AML-193 (cell line): ENCODE results near the gene CTNND2.

Experiments
- DNase-seq, 2 experiments: peaks; one replicate each; lab custom pipeline; 2025; lab: John Stamatoyannopoulos, UW

The CTNND2 gene

DNA sequence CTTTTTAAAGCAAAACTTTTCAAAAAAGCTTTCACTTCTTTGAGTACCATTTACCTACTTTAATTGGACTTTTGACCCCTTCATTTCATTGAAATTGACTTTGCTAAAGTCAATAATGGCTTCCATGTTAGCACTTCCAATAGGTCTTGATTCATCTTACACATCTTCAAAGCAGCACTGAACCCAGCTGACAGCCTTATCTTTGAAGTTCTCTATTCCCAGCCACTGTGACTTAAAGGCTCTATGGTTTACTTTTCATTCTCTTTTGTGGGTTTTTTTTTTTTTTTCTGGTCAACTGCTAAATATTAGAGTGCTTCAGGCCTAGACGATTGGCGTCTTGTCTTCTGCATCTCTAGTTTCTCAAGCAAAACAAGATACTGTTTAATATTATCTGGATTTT is 385.0 kb downstream of the CTNND2 start:
- no peak for DNase-seq

DNA sequence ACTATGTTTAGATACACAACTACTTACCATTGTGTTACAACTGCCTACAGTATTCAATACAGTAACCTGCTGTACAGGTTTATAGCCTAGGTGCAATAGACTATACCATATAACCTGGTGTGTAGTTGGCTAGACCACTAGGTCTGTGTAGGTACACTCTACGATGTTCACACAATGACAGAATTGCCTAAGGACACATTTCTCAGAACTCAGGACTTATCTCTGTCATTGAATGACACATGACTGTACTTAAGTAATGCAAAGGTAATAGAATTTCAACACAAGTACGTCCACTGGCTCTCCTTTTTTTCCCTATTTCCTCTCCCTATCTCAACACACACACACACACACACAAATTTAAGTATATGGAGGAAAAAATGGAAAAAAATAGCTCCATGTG is 385.6 kb downstream of the CTNND2 start:
- DNase-seq: no peak

DNA sequence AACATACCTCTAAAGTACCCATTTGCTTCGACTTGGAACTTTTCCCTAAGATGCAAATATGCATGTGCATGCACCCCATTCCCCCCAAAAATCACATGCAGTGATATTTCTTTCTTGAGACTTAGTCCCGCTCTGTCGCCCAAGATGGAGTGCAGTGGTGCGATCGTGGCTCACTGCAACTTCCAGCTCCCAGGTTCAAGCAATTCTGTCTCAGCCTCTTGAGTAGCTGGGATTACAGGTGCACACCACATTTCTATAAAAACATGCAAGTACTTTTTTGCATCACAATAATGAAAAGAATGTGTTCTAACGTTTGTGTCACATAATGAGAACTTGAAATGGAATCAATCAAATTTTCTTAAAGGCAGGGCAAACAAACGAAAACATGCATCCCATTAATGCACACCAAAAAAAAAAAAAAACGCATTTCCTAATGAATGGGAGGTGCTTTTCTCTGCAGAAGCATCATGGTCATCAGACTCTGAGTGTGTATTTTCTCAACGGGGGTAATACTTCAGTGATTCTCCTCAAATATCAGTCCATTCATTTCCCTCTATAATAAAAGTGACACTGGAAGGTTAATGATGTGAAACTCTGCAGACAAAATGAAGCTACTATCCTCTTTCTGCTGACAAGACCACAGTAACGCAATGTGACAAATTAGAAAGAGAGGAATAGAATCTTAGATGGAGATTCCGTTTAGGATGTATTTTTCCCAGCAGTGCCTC is 389.4 kb downstream of the CTNND2 start:
- DNase-seq: no peak

DNA sequence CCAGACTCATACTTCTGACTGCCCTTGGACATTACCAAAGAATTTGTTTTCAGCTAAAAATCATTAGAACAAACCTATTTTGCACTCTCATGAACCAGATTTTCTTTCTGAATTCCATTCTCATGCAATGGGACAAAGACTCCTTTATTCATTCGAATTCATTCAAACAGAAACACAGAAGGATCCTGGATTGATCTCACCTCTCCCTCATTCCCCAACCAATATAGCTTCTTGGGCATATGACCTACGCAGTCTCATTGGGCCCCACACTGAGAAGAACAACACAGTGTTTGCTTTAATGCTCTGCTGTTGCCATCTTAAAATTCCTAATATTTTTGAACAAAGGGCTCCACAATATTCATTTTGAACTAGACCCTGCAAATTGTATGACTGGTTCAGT is 392.4 kb downstream of the CTNND2 start:
- DNase-seq: no peak

DNA sequence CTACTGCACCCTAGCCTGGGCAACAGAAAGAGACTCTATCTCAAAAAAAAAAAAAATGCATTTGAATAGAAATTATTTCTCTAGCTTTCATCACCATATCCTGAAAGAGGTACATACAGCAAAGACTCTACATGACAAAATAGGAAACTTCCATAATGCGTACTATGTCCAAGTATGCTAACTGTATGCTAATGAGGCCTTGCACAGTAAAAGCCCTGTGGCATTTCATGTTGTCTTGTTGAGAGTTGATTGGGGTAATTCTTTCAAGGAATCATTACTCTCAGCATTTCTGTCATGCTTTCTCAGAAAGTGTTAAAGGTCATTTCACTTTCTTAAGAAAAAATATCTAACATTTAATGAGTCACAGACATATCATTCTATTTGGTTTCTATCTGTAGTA is 393.4 kb downstream of the CTNND2 start:
- no peak for DNase-seq

DNA sequence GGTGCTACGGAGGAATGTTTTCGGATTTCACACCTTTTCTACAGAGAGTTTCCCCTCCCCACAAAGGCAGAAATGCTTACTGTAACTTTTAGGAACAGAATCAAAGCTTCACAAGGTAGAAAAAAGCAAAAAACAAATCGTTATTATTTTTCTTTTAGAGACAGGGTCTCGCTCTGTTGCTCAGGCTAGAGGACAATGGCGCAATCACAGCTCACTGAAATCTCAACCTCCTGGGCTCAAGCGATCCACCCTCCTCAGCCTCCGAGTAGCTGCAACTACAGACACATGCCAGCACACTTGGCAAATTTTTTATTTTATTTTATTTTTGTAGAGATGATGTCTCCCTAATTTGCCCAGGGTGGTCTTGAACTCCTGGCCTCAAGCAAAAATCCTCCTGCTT is 394.5 kb downstream of the CTNND2 start:
- DNase-seq: no peak

DNA sequence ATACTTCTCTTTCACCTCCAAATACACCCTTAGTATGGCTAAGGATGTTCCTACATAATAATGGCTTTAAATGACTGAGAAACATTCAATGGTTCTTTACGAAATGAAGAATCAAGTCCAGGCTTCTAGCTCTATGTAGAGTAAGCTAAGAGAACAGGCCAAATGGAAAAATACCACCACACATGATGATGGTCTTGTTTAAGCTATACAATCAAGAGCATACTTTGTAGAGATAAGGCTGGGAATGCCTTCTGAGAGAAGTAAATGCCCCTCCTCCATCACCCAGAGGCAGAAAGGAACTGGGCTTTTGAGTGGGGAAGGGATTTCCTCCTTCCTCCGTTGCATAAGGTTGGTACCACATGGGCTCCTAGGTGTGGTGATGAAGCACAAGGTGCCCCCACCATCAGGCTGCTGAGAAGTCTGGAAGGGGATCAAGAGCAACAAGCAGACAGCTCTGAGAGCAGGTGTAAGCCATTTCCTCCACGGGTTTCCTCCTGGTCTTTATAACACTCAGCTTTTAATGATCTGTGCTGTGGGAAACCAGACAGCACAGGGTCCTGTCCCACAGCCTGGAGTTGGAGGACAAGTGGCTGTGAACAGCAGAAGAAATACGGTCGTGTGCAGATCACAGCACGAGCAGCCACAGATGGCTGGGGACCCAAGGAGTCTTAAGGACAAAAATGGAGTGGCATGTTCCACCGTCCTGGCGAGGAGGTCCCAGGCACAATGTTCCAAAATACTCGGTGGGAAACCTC is 396.9 kb downstream of the CTNND2 start:
- DNase-seq: no peak

DNA sequence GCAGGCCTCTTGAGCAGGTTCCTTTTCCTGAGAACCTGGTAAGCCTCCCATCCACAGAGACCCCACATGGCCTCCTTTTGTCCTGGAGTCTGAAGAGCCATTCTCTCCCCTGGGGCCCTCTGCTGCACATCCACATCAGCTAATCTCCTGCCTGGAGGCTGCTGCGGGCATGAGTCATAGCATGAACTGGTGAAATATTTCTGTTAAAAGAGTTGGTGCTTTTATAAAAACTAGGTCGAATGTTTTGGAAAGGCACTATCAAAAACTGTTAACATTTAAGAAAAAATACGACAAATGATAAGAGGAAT is 399.4 kb downstream of the CTNND2 start:
- no peak for DNase-seq

DNA sequence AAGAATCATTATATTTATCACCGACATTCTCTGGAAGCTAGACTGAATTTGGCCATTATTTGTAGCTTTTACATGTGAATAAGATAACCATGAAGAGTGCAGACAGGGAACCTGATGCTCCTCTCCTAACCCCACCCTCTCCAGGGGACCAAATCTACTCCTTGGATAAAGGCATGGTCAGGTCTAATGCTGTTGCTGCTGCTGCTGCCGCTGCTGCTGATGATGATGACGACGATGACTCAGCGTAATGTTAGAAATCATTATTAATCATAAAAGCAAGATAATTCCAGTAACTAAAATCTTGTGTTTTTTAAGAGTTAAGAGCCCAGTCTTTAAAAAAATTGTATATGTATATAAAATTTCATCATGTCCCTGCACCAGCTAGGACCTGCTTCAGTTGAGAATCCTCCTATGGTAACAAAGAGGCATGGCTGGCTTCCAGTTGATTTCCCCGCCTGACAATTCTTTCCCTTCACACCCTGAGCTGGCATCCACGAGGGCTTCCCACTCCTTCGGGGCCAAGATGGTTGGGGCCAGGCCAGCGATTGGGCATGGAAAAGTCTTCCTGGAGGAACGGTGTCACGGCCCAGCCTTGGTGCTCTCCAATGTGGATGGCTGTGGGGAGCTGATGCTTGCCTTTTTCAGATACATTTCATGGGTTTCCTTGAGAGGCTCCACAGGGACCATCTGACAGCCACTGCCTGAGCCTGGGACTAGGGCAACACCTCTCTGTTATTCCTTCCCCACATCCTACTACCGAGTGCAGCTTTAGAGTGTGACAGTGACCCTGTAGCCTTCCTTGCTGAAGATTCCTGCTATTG is 400.0 kb downstream of the CTNND2 start:
- no peak for DNase-seq

DNA sequence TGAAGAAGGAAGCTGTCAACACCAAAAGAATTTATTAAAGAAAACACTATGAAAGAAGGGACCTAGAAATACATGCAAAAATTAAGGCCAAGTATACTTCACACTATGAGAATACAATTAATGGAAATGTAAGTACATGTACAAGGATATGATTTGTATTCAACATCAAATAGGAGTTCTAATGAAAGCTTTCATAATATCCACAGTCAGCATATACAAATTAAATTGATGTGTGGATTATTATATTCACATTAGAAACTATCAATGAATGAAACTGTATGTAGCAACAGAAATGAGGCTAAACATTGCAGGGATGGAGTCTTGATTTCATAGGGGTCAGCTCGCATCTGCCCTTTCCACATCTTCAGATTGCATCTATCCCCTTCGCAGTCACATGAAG is 401.5 kb downstream of the CTNND2 start:
- DNase-seq: no peak

DNA sequence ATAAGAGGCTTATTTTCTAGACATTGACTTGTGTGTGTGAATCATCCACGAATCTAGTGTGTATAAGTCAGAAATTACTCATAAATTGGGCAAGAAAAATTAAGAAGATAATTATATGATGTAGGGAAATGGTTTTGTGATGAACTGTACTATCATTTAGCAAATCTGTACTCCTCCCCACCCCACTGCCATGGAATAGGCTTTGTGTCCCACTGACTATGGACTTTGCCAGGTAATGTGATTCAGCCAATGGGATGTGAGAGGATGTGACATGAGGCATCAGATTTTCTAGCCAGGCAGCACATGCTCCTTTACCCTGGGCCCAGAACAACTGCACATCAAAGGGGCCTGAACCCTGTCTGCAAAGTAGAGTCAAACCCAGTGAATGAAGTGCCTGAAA is 406.6 kb downstream of the CTNND2 start:
- DNase-seq: no peak

DNA sequence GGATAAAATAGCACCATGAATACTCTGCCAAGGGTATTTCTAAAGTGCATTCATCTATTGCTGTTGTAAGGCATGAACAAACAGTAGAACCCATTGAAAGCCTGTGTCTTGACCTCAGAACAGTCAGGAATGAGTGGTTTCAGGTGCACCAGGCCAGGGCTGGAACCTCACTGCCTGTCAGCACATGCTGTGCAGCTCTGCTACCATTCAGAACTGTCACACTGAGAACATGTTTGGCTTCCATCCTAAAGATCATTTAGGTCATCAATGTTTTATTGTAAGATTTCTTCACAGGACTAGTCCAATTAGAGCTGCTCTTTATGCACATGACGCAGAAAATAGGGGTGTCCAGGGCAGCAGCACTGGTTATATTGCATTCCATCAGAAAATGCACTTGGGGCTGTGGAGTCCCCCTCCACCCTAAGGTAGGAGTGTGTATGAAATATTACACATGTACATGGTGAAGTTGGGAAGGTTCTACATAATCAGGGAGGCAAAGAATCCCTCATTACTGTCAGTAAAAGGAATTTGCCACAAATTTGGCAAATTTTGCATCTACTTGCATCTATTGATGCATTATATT is 408.0 kb downstream of the CTNND2 start:
- DNase-seq: no peak

DNA sequence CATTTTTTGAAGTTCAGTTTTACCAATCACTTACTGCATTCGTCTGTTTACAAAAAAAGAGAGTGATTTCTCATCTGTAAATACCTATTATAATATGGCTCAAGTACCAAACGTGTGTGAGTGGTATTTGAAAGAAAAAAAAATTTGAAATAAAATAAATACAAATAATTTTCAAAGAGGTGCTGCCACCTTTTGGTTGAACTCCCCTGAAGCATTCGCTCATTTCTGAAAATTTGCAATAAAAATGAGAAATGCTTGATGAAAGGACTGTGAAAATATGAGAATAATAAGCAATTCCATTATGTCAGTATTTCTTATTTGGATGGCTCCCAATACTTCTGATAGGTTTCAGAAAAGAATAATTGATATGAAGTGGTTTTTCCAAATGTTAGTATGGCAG is 409.9 kb downstream of the CTNND2 start:
- DNase-seq: no peak

DNA sequence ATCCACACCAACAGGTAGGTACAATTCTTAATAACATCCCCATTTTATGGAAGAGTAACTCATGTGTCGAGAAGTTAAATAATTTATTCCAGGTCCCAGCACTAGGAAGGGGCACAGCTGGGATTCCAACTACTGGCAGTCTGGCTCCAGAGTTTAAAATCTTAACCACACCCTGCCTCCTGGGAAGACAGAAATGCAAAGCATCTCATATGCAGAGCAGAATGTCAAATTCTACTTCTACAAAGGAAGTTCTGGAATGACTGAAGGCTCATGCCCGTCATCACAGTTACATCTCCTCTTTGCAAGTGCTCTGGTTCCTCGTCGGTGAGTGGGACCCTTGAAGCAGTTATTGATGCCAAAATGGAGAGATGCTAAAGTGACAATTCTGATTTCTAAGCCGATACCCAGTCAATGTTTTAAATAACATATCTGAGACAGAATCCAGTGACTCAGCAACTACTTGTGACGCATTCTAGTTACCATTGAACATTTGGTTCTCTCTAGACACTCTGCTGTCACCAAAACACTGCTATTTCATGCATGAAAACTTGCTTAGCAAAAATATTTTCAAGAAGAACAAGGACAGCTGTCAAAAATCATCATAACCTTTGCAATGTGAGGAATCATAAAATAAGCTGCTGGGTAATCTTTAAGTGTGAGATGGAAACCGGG is 412.7 kb downstream of the CTNND2 start:
- no peak for DNase-seq

DNA sequence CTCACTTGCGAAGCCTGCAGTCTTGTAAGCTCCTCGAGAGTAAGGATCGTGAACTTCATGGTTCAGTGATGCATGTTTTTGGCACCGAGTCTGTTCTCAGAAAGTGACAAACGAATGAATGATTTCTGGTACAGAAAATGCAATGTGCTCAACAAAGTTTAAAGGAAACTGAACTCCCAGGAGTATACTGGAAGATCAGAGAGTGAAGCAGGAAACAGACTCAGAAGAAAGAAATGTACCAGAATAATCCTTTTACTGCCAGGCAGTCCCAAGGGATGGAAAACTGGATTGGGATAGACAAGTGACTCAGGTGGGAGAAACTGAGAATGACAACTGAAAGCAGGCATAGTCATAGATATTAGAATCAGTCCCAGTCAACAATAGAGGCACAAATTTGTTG is 420.6 kb downstream of the CTNND2 start:
- no peak for DNase-seq

DNA sequence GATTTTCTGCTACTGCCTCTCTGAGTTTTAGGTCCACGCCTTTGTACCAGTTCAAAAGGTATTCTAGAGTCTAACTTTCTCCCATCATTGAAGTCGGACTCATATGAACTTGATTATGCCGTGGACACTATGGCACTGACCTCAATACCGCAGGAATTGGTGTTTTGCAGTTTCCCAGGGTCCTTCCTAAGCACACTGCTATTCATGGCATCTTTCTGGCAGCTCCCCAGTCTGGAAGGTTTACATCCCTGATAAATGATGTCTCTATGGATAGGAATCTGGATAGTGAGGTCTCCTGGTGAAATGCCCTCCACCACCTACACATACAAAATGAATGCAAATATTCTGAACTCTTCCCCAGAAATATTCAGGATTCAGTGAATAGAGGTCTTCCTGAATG is 422.2 kb downstream of the CTNND2 start:
- DNase-seq: no peak

DNA sequence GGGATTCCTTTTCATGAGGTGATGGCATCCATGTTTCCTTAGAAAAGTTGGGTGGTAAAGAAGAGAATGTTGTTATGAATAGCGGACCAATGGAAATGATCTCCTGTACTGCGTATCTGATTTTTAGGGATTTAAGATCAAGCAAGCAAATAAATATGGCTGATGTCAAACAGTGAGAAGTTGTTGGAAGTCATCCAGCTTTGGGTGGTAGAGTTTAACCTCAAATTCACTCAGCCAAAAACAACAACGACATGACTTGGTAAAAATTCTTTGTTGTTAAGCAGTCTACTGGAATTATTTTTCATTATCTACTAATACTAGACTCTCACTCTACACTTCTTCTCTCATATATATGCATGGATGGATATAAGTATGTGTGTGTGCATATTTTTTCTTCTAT is 426.5 kb downstream of the CTNND2 start:
- no peak for DNase-seq

DNA sequence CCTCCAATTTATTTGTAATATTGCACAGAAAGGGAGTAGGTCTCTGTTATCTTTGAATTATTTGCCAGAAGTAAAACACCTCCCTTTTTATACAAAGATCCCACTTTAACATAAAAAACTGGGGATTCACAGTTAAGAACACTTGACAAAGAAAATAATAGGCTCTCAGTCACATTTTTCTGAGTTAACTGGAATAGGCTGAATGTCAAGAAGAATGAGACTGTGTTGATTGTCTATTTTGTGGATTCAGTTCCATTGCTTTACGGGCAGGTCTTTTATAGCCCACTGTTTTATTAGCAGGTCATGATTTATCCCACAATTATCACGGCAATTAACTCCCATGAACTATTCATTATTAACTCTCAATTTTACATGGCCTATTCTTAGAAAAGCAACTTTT is 427.4 kb downstream of the CTNND2 start:
- no peak for DNase-seq

DNA sequence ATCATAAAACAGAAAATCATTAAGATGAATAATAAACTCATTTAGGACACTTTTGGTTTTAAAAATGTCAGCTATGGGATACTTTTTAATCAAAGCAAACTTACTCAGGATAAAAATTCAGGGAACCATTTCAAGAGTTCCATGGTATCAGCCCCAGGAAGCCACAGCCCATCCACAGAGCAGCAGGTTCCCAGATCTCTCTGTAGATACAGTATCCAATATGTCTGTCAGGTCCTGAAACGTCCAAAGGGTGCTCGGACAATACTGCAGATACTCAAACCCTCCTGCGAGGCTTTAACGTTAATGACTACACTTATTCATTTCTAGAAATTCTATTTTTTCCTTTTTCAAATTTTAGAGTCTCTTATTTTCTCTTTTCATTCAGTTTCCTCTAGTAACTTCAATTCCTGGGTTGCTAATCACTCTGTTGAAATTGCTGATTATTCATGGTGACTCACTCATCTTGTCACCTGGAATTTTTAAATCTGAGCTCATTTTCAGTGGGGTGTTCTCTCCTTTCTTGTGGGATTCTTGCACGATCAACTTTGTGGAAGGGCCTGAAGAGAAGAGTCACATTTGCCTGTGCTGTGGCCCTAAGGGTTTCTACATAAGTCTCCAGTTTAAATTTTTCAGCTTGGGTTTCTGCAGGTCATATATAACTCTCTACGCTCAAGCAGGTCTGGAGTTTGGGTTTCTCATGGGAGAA is 435.8 kb downstream of the CTNND2 start:
- DNase-seq: no peak

DNA sequence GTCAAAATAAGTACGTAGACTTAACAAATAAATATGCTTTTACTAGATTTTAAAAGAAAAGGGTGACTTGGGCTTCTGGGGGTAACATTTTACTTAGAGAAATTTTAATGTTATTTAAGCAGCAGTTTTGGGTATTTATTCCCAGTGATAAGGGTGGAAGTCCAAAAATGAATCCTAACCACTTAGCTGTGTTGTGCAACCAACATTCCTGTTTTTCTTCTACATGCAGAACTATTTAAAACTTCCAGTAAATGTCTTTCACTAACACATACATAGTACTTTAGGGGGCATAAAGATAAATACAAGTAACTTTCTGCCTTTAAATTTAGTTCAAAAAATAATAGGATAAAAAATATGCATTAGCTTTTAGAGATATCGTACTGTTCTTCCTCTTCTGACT is 436.7 kb downstream of the CTNND2 start:
- no peak for DNase-seq

DNA sequence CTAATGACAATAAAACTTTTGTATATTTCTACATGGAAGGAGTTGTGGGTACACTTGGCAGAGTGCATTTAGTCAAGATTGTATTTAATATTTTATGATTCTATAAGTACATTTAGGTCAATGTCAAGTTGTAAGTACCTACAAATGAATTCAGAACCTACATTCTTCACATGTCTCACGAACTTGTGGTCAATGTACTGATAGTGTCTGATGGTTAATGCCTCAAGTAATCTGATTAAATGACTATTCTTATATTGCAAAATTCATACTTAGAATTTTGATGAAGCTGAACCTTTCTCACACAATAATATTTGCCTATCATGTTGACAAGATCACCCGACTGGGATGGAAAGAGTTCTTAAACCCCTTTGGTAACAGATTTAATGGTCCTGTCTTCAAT is 444.5 kb downstream of the CTNND2 start:
- DNase-seq: no peak

DNA sequence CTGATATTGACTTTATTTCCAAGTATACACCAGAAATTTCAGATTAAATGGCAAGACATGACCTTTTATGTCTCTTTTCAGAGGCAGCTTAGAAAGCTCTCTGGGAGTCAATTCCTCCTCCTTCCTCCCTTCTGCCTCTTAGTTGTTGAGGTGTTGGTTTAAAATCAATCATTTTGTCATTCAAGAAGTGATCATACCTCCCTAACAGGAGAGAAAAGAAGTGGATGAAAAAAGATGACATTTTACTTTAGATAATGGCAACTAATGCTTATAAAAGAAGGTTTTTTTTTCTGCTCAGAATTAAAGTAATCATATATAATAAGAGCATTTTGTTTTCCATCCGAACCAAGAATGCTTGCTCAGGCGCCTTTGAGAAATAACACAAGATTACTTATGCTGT is 448.7 kb downstream of the CTNND2 start:
- no peak for DNase-seq
